Ishikawa (cell line): ENCODE measurements around the gene CPN2.
A peak's percentile ranks its signal among the peaks of the same experiment; 100 is the strongest.

Source experiments
- CEBPB ChIP-seq: IDR thresholded peaks from 2 replicates; pipeline ENCODE4 v1.6.1; 2012
- CREB1 ChIP-seq: IDR thresholded peaks from 2 replicates; pipeline ENCODE4 v1.6.1; 2012; ENCODE audit warnings: low read depth
- EGR1 ChIP-seq: IDR thresholded peaks from 2 replicates; pipeline ENCODE4 v1.6.1; 2012
- EP300 ChIP-seq: IDR thresholded peaks from 2 replicates; pipeline ENCODE4 v1.6.1; 2012; ENCODE audit warnings: borderline replicate concordance
- FOXM1 ChIP-seq: IDR thresholded peaks from 2 replicates; pipeline ENCODE4 v1.6.1; 2012; ENCODE audit warnings: low read depth, borderline replicate concordance
- MAX ChIP-seq: IDR thresholded peaks from 2 replicates; pipeline ENCODE4 v1.6.1; 2012
- NFIC ChIP-seq: IDR thresholded peaks from 2 replicates; pipeline ENCODE4 v1.6.1; 2012
- RAD21 ChIP-seq: IDR thresholded peaks from 2 replicates; pipeline ENCODE4 v1.6.1; 2012; ENCODE audit warnings: low read depth
- REST ChIP-seq: IDR thresholded peaks from 2 replicates; pipeline ENCODE4 v1.6.1; 2012; ENCODE audit warnings: low read depth, mild to moderate bottlenecking
- TAF1 ChIP-seq: IDR thresholded peaks from 2 replicates; pipeline ENCODE4 v1.6.1; 2012; ENCODE audit warnings: low read depth, mild to moderate bottlenecking
- TCF12 ChIP-seq: IDR thresholded peaks from 2 replicates; pipeline ENCODE4 v1.6.1; 2012; ENCODE audit warnings: low read depth
- TEAD4 ChIP-seq: IDR thresholded peaks from 2 replicates; pipeline ENCODE4 v1.6.1; 2012
- USF1 ChIP-seq: IDR thresholded peaks from 2 replicates; pipeline ENCODE4 v1.6.1; 2012
- YY1 ChIP-seq: IDR thresholded peaks from 2 replicates; pipeline ENCODE4 v1.6.1; 2012; ENCODE audit warnings: low read depth
- ZBTB7A ChIP-seq: IDR thresholded peaks from 2 replicates; pipeline ENCODE4 v1.6.1; 2012; ENCODE audit warnings: low read depth

CPN2 gene

GRCh38 chr3:194311000-194311399, 40.1 kb downstream of the CPN2 start:
- TF ChIP-seq REST (no peak), ZBTB7A (no peak), RAD21 (no peak), USF1 (no peak), CREB1 (no peak), TEAD4 (no peak), CEBPB (no peak), EP300 (no peak), MAX (no peak), TAF1 (no peak), NFIC (no peak), FOXM1 (no peak), YY1 (no peak), EGR1 (no peak)

GRCh38 chr3:194310060-194310835, 40.9 kb downstream of the CPN2 start:
- no peak for TF ChIP-seq TCF12
- TF ChIP-seq NFIC: no peak

- no peak for TF ChIP-seq TCF12
- TF ChIP-seq EP300: no peak
- TF ChIP-seq EGR1: no peak
- TF ChIP-seq FOXM1: no peak
- no peak for TF ChIP-seq YY1
- no peak for TF ChIP-seq TAF1
Measured at GRCh38 chr3:194308601-194309449, 42.3 kb downstream of the CPN2 start.

GRCh38 chr3:194307849-194308248, 43.3 kb downstream of the CPN2 start:
- TF ChIP-seq RAD21 (no peak), TAF1 (no peak), USF1 (no peak), YY1 (no peak), TCF12 (no peak), NFIC (no peak), MAX (no peak), ZBTB7A (no peak)

- TF ChIP-seq RAD21 (no peak), FOXM1 (peak; percentile 18; the same call in 1 of the 2 replicates), TAF1 (no peak)
Measured at GRCh38 chr3:194306771-194307640, 44.1 kb downstream of the CPN2 start.

GRCh38 chr3:194306109-194306686, 44.9 kb downstream of the CPN2 start:
- TF ChIP-seq TCF12 (no peak), FOXM1 (no peak)

GRCh38 chr3:194305356-194306108, 45.6 kb downstream of the CPN2 start:
- no peak for TF ChIP-seq EP300
- no peak for TF ChIP-seq ZBTB7A
- TF ChIP-seq FOXM1: no peak
